ENCODE measurements around the gene TMEM39B. TPM values are rescaled to one million over a fixed set of nuclear protein-coding genes. Genes with fewer than 3 reads are reported as not detected.
"Not testable (repeated sequence)": the region's sequence is repeated elsewhere in the genome, so short reads cannot be mapped to it uniquely, and the experiment has no call there.

Gene TMEM39B
- total RNA-seq, 2 experiments from 2014 or later: 32.6 to 36.2 TPM

- ChIA-PET CTCF (no interaction called here), POLR2A (no interaction called here)
- no peak for ATAC-seq
- Mint-ChIP-seq H3K36me3 (ENCODE audit: low read depth) (peaks cover 16% of the 10 kb centered on the region), H3K4me1 (ENCODE audit: low read depth) (peaks cover 34% of the 10 kb centered on the region), H3K27me3 (ENCODE audit: low read depth) (no peaks in the 10 kb centered on the region), H3K27ac (no peak overlapping the region), H3K9me3 (ENCODE audit: insufficient read depth) (no peaks in the 10 kb centered on the region), H3K4me3 (no peak overlapping the region)
- no peak for DNase-seq
These were observed 42.8 kb downstream of the TMEM39B start for GRCh38 chr1:32115496-32115895.

GRCh38 chr1:32116531-32116930 lies 43.8 kb downstream of the TMEM39B start:
- Mint-ChIP-seq H3K27me3 (ENCODE audit: low read depth) (no peaks in the 10 kb centered on the region), H3K27ac (no peak overlapping the region), H3K9me3 (ENCODE audit: insufficient read depth) (no peaks in the 10 kb centered on the region), H3K4me1 (ENCODE audit: low read depth) (peaks cover 32% of the 10 kb centered on the region), H3K4me3 (no peak overlapping the region), H3K36me3 (ENCODE audit: low read depth) (peaks cover 21% of the 10 kb centered on the region)
- ChIA-PET POLR2A (no interaction called here), CTCF (interaction anchor here (0.8 kb wide), 1 partner anchor 8 kb away, joined by 3 read pairs; the partner anchor contains the start of gene KPNA6)
- no peak for ATAC-seq
- DNase-seq: no peak

GRCh38 chr1:32122151-32122550 lies 49.4 kb downstream of the TMEM39B start:
- H3K27me3 Mint-ChIP-seq (ENCODE audit: low read depth): no peaks in the 10 kb centered on the region
- CTCF ChIA-PET: interaction anchor here (1.4 to 3.1 kb wide), 2 partner anchors 10 to 14 kb away, joined by 5 to 16 read pairs; partner anchors contain the start of gene KPNA6
- H3K9me3 Mint-ChIP-seq (ENCODE audit: insufficient read depth): no peaks in the 10 kb centered on the region
- POLR2A ChIA-PET: interaction anchor here (1.0 kb wide), 1 partner anchor 13 kb away, joined by 4 read pairs; no protein-coding TSS in a partner anchor
- peak overlapping the region; percentile 57 for H3K27ac Mint-ChIP-seq
- H3K36me3 Mint-ChIP-seq (ENCODE audit: low read depth): peaks cover 16% of the 10 kb centered on the region
- ATAC-seq (no peak), DNase-seq (no peak)
- no peak overlapping the region for H3K4me3 Mint-ChIP-seq
- peaks cover 31% of the 10 kb centered on the region for H3K4me1 Mint-ChIP-seq (ENCODE audit: low read depth)

DNA sequence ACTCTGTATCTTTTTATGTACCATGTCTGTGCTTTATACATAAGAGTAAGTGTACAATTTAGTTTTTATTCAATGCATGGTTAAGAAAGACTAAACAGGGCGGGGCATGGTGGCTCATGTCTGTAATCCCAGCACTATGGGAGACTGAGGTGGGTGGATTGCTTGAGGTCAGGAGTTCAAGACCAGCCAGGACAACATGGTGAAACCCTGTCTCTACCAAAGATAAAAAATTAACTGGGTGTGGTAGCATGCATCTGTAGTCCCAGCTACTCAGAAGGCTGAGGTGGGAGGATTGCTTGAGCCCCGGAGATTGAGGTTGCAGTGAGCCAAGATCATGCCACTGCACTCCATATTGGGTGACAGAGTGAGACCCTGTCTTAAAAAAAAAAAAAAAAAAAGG lies 50.6 kb downstream of the TMEM39B start:
- POLR2A ChIA-PET; H3K27me3 Mint-ChIP-seq (ENCODE audit: low read depth); H3K9me3 Mint-ChIP-seq (ENCODE audit: insufficient read depth); ATAC-seq; DNase-seq; H3K4me3 Mint-ChIP-seq: not testable (repeated sequence)
- H3K27ac Mint-ChIP-seq: peak overlapping the region; percentile 66
- H3K36me3 Mint-ChIP-seq (ENCODE audit: low read depth): peaks cover 19% of the 10 kb centered on the region
- peaks cover 32% of the 10 kb centered on the region for H3K4me1 Mint-ChIP-seq (ENCODE audit: low read depth)
- CTCF ChIA-PET: interaction anchor here (0.6 to 3.1 kb wide), 3 partner anchors 12 to 15 kb away, joined by 3 to 16 read pairs (median 5); partner anchors contain the start of gene KPNA6

GRCh38 chr1:32125313-32125712 lies 52.6 kb downstream of the TMEM39B start:
- Mint-ChIP-seq H3K4me1 (ENCODE audit: low read depth) (peaks cover 41% of the 10 kb centered on the region), H3K27me3 (ENCODE audit: low read depth) (no peaks in the 10 kb centered on the region), H3K4me3 (no peak overlapping the region), H3K9me3 (ENCODE audit: insufficient read depth) (no peaks in the 10 kb centered on the region), H3K36me3 (ENCODE audit: low read depth) (peaks cover 22% of the 10 kb centered on the region), H3K27ac (no peak overlapping the region)
- POLR2A ChIA-PET: no interaction called here
- no peak for DNase-seq
- CTCF ChIA-PET: no interaction called here
- ATAC-seq: no peak

- Mint-ChIP-seq H3K4me3 (no peak overlapping the region), H3K9me3 (ENCODE audit: insufficient read depth) (no peaks in the 10 kb centered on the region), H3K27me3 (ENCODE audit: low read depth) (no peaks in the 10 kb centered on the region), H3K27ac (no peak overlapping the region), H3K36me3 (ENCODE audit: low read depth) (peaks cover 17% of the 10 kb centered on the region), H3K4me1 (ENCODE audit: low read depth) (peaks cover 32% of the 10 kb centered on the region)
- DNase-seq: no peak
- ATAC-seq: no peak
- ChIA-PET CTCF (interaction anchor here (2.0 kb wide), 1 partner anchor 15 kb away, joined by 10 read pairs; no protein-coding TSS in a partner anchor), POLR2A (no interaction called here)
These were observed 54.0 kb downstream of the TMEM39B start for GRCh38 chr1:32126770-32127169.

DNA sequence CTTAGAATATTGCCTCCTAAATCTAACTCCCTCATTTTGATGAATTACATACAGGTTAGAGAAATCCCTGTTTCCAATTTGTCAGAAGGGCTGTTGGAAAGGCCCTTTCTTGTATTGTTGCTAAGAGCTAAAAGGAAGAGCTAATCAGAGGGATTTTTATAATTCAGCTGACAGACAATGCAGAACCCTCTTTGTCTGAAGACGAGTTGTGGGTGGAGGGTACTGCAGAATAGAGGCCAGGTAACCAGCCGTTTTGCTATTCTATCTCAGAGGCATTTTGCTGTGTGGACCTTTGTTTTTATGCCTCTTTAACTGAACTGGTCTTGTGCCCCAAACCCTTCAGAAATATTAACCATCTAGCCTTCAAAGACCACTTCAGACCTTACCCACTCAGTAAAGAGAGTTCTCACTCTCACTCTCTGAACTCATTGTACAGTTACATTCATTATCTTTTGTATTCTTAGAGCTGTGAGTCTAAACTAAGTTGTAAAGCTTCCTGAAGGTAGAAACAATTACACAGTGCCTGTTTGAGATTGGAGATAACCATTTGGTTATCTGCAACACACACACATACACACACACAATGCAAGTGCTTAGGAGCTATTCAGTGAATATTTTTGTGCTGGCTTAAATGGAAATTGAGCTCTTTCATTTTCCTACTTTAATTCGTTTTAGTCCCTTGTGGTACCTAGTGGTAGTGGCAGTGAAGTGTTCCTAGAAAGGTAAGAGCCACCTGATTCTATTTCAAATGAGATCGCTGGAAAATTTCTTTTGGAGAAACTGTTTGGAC lies 54.9 kb downstream of the TMEM39B start:
- ATAC-seq (no peak), DNase-seq (no peak)
- no peak overlapping the region for H3K27ac Mint-ChIP-seq
- CTCF ChIA-PET: interaction anchor here (0.7 to 2.0 kb wide), 11 partner anchors 11 to 245 kb away, joined by 3 to 10 read pairs (median 3); partner anchors contain the start of genes KPNA6 and TMEM39B
- no peak overlapping the region for H3K4me3 Mint-ChIP-seq
- H3K36me3 Mint-ChIP-seq (ENCODE audit: low read depth): peaks cover 13% of the 10 kb centered on the region
- peaks cover 27% of the 10 kb centered on the region for H3K4me1 Mint-ChIP-seq (ENCODE audit: low read depth)
- no peaks in the 10 kb centered on the region for H3K27me3 Mint-ChIP-seq (ENCODE audit: low read depth)
- H3K9me3 Mint-ChIP-seq (ENCODE audit: insufficient read depth): no peaks in the 10 kb centered on the region
- POLR2A ChIA-PET: no interaction called here

GRCh38 chr1:32128479-32128878 lies 55.7 kb downstream of the TMEM39B start:
- POLR2A ChIA-PET: no interaction called here
- no peak for ATAC-seq
- no peak for DNase-seq
- peaks cover 19% of the 10 kb centered on the region for H3K4me1 Mint-ChIP-seq (ENCODE audit: low read depth)
- peaks cover 12% of the 10 kb centered on the region for H3K36me3 Mint-ChIP-seq (ENCODE audit: low read depth)
- no peak overlapping the region for H3K27ac Mint-ChIP-seq
- CTCF ChIA-PET: interaction anchor here (1.0 to 2.0 kb wide), 9 partner anchors 14 to 244 kb away, joined by 3 to 10 read pairs (median 4); partner anchors contain the start of genes KPNA6 and TMEM39B
- no peak overlapping the region for H3K4me3 Mint-ChIP-seq
- no peaks in the 10 kb centered on the region for H3K27me3 Mint-ChIP-seq (ENCODE audit: low read depth)
- H3K9me3 Mint-ChIP-seq (ENCODE audit: insufficient read depth): no peaks in the 10 kb centered on the region

- ChIA-PET CTCF (interaction anchor here (0.6 to 2.0 kb wide), 4 partner anchors 18 to 312 kb away, joined by 3 to 10 read pairs (median 4); no protein-coding TSS in a partner anchor), POLR2A (no interaction called here)
- Mint-ChIP-seq H3K4me1 (ENCODE audit: low read depth) (peaks cover 19% of the 10 kb centered on the region), H3K36me3 (ENCODE audit: low read depth) (peaks cover 13% of the 10 kb centered on the region), H3K4me3 (no peak overlapping the region), H3K9me3 (ENCODE audit: insufficient read depth) (no peaks in the 10 kb centered on the region), H3K27me3 (ENCODE audit: low read depth) (no peaks in the 10 kb centered on the region), H3K27ac (no peak overlapping the region)
- DNase-seq: no peak
- ATAC-seq: no peak
These were observed 56.2 kb downstream of the TMEM39B start for GRCh38 chr1:32128964-32129363.

DNA sequence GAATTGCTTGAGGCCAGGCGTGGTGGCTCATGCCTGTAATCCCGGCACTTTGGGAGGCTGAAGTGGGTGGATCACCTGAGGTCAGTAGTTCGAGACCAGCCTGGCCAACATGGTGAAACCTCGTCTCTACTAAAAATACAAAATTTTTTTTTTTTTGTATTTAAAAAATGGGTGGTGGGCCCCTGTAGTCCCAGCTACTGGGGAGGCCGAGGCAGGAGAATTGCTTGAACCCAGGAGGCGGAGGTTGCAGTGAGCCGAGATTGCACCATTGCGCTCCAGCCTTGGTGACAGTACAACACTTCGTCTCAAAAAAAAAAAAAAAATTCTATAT lies 61.2 kb downstream of the TMEM39B start:
- DNase-seq; H3K4me3 Mint-ChIP-seq; H3K9me3 Mint-ChIP-seq (ENCODE audit: insufficient read depth); CTCF ChIA-PET; ATAC-seq; H3K27me3 Mint-ChIP-seq (ENCODE audit: low read depth); POLR2A ChIA-PET; H3K27ac Mint-ChIP-seq: not testable (repeated sequence)
- peaks cover 24% of the 10 kb centered on the region for H3K36me3 Mint-ChIP-seq (ENCODE audit: low read depth)
- peaks cover 19% of the 10 kb centered on the region for H3K4me1 Mint-ChIP-seq (ENCODE audit: low read depth)

DNA sequence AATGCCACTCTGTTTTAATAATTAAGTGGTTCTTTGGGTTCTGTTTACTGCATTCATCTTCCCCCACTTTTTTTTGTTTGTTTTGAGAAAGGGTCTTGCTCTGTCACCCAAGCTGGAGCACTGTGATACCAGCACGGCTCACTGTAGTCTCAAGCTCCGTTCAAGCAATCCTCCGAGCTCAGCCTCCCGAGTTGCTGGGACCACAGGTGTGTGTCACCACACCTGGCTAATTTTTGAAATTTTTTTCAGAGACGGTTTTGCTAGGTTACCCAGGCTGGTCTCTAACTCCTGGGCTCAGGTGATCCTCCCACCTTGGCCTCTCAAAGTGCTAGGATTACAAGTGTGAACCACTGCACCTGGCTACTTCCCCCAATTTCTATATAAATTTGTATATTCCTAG lies 64.4 kb downstream of the TMEM39B start:
- Mint-ChIP-seq H3K4me3 (no peak overlapping the region), H3K9me3 (ENCODE audit: insufficient read depth) (no peaks in the 10 kb centered on the region), H3K36me3 (ENCODE audit: low read depth) (peaks cover 31% of the 10 kb centered on the region), H3K4me1 (ENCODE audit: low read depth) (peaks cover 29% of the 10 kb centered on the region), H3K27me3 (ENCODE audit: low read depth) (no peaks in the 10 kb centered on the region), H3K27ac (no peak overlapping the region)
- ATAC-seq (no peak), DNase-seq (no peak)
- ChIA-PET CTCF (no interaction called here), POLR2A (no interaction called here)

DNA sequence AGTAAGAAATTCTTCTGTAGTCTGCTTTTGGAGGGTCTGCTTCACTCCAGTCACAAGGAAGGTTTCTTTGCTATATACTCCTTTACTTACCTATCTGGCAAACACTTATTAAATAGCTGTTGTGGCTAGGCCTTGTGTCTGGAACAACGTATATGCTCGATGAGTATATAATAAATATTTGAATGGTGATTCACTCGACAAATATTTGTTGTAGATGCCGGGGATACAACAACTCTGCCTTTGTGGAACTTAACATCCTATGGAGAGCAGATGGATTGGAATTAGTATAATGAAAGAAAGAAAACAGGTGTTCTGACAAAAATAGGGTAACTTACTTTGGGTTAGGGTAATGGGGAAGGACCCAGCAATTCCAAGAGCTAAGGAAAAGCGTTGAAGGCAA lies 66.2 kb downstream of the TMEM39B start:
- no peaks in the 10 kb centered on the region for H3K27me3 Mint-ChIP-seq (ENCODE audit: low read depth)
- no peak overlapping the region for H3K4me3 Mint-ChIP-seq
- CTCF ChIA-PET: interaction anchor here (1.1 to 1.2 kb wide), 2 partner anchors 11 to 18 kb away, joined by 3 to 4 read pairs; no protein-coding TSS in a partner anchor
- H3K36me3 Mint-ChIP-seq (ENCODE audit: low read depth): peaks cover 31% of the 10 kb centered on the region
- no peaks in the 10 kb centered on the region for H3K9me3 Mint-ChIP-seq (ENCODE audit: insufficient read depth)
- ATAC-seq (no peak), DNase-seq (no peak)
- H3K4me1 Mint-ChIP-seq (ENCODE audit: low read depth): peaks cover 29% of the 10 kb centered on the region
- POLR2A ChIA-PET: no interaction called here
- H3K27ac Mint-ChIP-seq: peak overlapping the region; percentile 21
